ENCODE results near the gene SPCS3. TPM values are rescaled to one million over a fixed set of nuclear protein-coding genes. Genes with fewer than 3 reads are reported as not detected.
A peak's percentile ranks its signal among the peaks of the same experiment; 100 is the strongest.
"Not testable (repeated sequence)": the region's sequence is repeated elsewhere in the genome, so short reads cannot be mapped to it uniquely, and the experiment has no call there.

SPCS3 gene
- total and polyA plus RNA-seq, 2 experiments from 2014 or later: 102 to 148 TPM

GRCh38 chr4:176277162-176277904 lies 42.4 kb upstream of the SPCS3 start:
- WGBS (ENCODE audit: low lambda C conversion rate, missing lambda C conversion rate): 73% methylated on average over 13 of the region's 13 CpGs
- no peak overlapping the region for H3K27ac ChIP-seq
- no peaks in the 10 kb centered on the region for H4K20me1 ChIP-seq (ENCODE audit: insufficient read depth, poor library complexity, severe bottlenecking)
- peak; percentile 75 for DNase-seq (ENCODE audit: low spot score)
- no peaks in the 10 kb centered on the region for H3K9me2 ChIP-seq (replicated peaks; ENCODE audit: insufficient read depth)
- no peaks in the 10 kb centered on the region for H3K4me1 ChIP-seq (ENCODE audit: insufficient read depth)
- H3K9me3 ChIP-seq (ENCODE audit: low read depth): no peaks in the 10 kb centered on the region
- H3K36me3 ChIP-seq (replicated peaks; ENCODE audit: insufficient read depth, low read depth): no peaks in the 10 kb centered on the region
- no peaks in the 10 kb centered on the region for H3K79me2 ChIP-seq
- H3K4me3 ChIP-seq: no peak overlapping the region
- no peak overlapping the region for H2AFZ ChIP-seq
- no peak overlapping the region for H3K4me2 ChIP-seq
- H3K27me3 ChIP-seq: no peaks in the 10 kb centered on the region
- TF ChIP-seq CTCF (IDR thresholded peaks at IDR 0.05; ENCODE audit: poor library complexity): peak; percentile 52
- no peak for TF ChIP-seq EZH2phosphoT487 (IDR thresholded peaks at IDR 0.05; ENCODE audit: low read depth, severe bottlenecking, unreplicated experiment)
- TF ChIP-seq EZH2 (IDR thresholded peaks at IDR 0.05; ENCODE audit: borderline replicate concordance): no peak

GRCh38 chr4:176279560-176279959 lies 40.2 kb upstream of the SPCS3 start:
- H3K9me2 ChIP-seq (replicated peaks; ENCODE audit: insufficient read depth); H3K4me3 ChIP-seq; H3K4me1 ChIP-seq (ENCODE audit: insufficient read depth); H3K36me3 ChIP-seq (replicated peaks; ENCODE audit: insufficient read depth, low read depth); H3K4me2 ChIP-seq; H4K20me1 ChIP-seq (ENCODE audit: insufficient read depth, poor library complexity, severe bottlenecking); DNase-seq (ENCODE audit: low spot score); H3K27ac ChIP-seq; H2AFZ ChIP-seq; H3K79me2 ChIP-seq; H3K27me3 ChIP-seq; H3K9me3 ChIP-seq (ENCODE audit: low read depth): not testable (repeated sequence)
- WGBS (ENCODE audit: low lambda C conversion rate, missing lambda C conversion rate): 93% methylated on average over 1 of the region's 1 CpG

GRCh38 chr4:176286728-176287127 lies 33.0 kb upstream of the SPCS3 start:
- H4K20me1 ChIP-seq (ENCODE audit: insufficient read depth, poor library complexity, severe bottlenecking): no peaks in the 10 kb centered on the region
- H3K4me2 ChIP-seq: no peak overlapping the region
- no peaks in the 10 kb centered on the region for H3K36me3 ChIP-seq (replicated peaks; ENCODE audit: insufficient read depth, low read depth)
- TF ChIP-seq EZH2phosphoT487 (IDR thresholded peaks at IDR 0.05; ENCODE audit: low read depth, severe bottlenecking, unreplicated experiment) (no peak), CTCF (IDR thresholded peaks at IDR 0.05; ENCODE audit: poor library complexity) (no peak), EZH2 (IDR thresholded peaks at IDR 0.05; ENCODE audit: borderline replicate concordance) (no peak)
- no peak for DNase-seq (ENCODE audit: low spot score)
- H3K79me2 ChIP-seq: no peaks in the 10 kb centered on the region
- H2AFZ ChIP-seq: no peak overlapping the region
- H3K4me1 ChIP-seq (ENCODE audit: insufficient read depth): no peaks in the 10 kb centered on the region
- no peak overlapping the region for H3K27ac ChIP-seq
- no peaks in the 10 kb centered on the region for H3K9me3 ChIP-seq (ENCODE audit: low read depth)
- no peak overlapping the region for H3K4me3 ChIP-seq
- no peaks in the 10 kb centered on the region for H3K9me2 ChIP-seq (replicated peaks; ENCODE audit: insufficient read depth)
- WGBS (ENCODE audit: low lambda C conversion rate, missing lambda C conversion rate): 71% methylated on average over 3 of the region's 3 CpGs
- no peaks in the 10 kb centered on the region for H3K27me3 ChIP-seq

- Histone ChIP-seq H3K79me2 (no peaks in the 10 kb centered on the region), H4K20me1 (ENCODE audit: insufficient read depth, poor library complexity, severe bottlenecking) (no peaks in the 10 kb centered on the region), H3K9me3 (ENCODE audit: low read depth) (no peaks in the 10 kb centered on the region), H3K36me3 (replicated peaks; ENCODE audit: insufficient read depth, low read depth) (no peaks in the 10 kb centered on the region), H3K27ac (no peak overlapping the region), H3K9me2 (replicated peaks; ENCODE audit: insufficient read depth) (no peaks in the 10 kb centered on the region), H3K27me3 (no peaks in the 10 kb centered on the region), H3K4me2 (no peak overlapping the region), H3K4me1 (ENCODE audit: insufficient read depth) (no peaks in the 10 kb centered on the region), H2AFZ (no peak overlapping the region), H3K4me3 (no peak overlapping the region)
- no peak for DNase-seq (ENCODE audit: low spot score)
- TF ChIP-seq EZH2 (IDR thresholded peaks at IDR 0.05; ENCODE audit: borderline replicate concordance) (no peak), CTCF (IDR thresholded peaks at IDR 0.05; ENCODE audit: poor library complexity) (no peak), EZH2phosphoT487 (IDR thresholded peaks at IDR 0.05; ENCODE audit: low read depth, severe bottlenecking, unreplicated experiment) (no peak)
Measured at GRCh38 chr4:176287546-176287945, 32.2 kb upstream of the SPCS3 start.
